ENCODE measurements around the gene SAP30L. TPM values are rescaled to one million over a fixed set of nuclear protein-coding genes. Genes with fewer than 3 reads are reported as not detected.

SAP30L gene
- total RNA-seq, 1 experiment from 2014 or later: 32.5 TPM

DNA sequence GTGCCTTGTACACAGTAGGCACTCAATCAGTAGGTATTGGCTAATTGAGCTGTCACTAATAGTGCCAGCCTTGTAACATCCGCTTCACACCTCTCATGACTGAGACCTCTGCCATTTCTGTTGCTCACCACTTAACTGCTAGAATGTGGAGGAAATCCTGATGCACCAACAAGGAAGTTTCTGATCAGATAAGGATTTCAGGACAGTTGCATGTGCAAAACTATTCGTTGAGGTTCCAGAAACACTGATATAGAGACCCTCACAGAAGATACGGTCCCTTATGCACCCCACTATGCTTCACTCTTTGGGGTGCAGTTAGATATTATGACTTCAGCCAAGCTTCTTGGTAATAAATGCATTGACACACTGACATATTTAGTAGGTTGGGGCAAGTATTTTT lies 10.7 kb downstream of the SAP30L start:
- DNase-seq: no peak
- H3K9me3 Mint-ChIP-seq (ENCODE audit: unreplicated experiment): no peaks in the 10 kb centered on the region
- no peaks in the 10 kb centered on the region for H3K4me1 ChIP-seq
- no peak overlapping the region for H3K4me3 Mint-ChIP-seq (ENCODE audit: unreplicated experiment)
- no peaks in the 10 kb centered on the region for H3K4me1 Mint-ChIP-seq (ENCODE audit: low read depth, unreplicated experiment)
- H3K9me3 ChIP-seq: no peaks in the 10 kb centered on the region
- BruUV-seq (replicated peaks): no TSS peak
- TF ChIP-seq, protein P1, sequence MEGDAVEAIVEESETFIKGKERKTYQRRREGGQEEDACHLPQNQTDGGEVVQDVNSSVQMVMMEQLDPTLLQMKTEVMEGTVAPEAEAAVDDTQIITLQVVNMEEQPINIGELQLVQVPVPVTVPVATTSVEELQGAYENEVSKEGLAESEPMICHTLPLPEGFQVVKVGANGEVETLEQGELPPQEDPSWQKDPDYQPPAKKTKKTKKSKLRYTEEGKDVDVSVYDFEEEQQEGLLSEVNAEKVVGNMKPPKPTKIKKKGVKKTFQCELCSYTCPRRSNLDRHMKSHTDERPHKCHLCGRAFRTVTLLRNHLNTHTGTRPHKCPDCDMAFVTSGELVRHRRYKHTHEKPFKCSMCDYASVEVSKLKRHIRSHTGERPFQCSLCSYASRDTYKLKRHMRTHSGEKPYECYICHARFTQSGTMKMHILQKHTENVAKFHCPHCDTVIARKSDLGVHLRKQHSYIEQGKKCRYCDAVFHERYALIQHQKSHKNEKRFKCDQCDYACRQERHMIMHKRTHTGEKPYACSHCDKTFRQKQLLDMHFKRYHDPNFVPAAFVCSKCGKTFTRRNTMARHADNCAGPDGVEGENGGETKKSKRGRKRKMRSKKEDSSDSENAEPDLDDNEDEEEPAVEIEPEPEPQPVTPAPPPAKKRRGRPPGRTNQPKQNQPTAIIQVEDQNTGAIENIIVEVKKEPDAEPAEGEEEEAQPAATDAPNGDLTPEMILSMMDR (IDR thresholded peaks at IDR 0.05; ENCODE audit: insufficient read depth in 1 of 2, low read depth in 1 of 2, low read length in 1 of 2, severe bottlenecking in 1 of 2, unreplicated experiment in 1 of 2): no peak
- H3K36me3 ChIP-seq (ENCODE audit: control insufficient read depth, insufficient read depth, low read length): peaks cover 2% of the 10 kb centered on the region
- ChIA-PET POLR2A (no interaction called here), CTCF (no interaction called here)
- intact Hi-C loops (cut with micrococcal nuclease; ENCODE audit: unreplicated experiment): no loop called here
- H3K4me3 ChIP-seq (ENCODE audit: low read depth, low read length): no peak overlapping the region
- peaks cover 29% of the 10 kb centered on the region for H3K36me3 Mint-ChIP-seq (ENCODE audit: insufficient read depth, unreplicated experiment)
- no peaks in the 10 kb centered on the region for H3K27me3 ChIP-seq (replicated peaks; ENCODE audit: control insufficient read depth, insufficient read depth, low read length)
- H3K27me3 Mint-ChIP-seq (ENCODE audit: insufficient read depth, unreplicated experiment): no peaks in the 10 kb centered on the region
- H3K27ac Mint-ChIP-seq (ENCODE audit: unreplicated experiment): no peak overlapping the region

DNA sequence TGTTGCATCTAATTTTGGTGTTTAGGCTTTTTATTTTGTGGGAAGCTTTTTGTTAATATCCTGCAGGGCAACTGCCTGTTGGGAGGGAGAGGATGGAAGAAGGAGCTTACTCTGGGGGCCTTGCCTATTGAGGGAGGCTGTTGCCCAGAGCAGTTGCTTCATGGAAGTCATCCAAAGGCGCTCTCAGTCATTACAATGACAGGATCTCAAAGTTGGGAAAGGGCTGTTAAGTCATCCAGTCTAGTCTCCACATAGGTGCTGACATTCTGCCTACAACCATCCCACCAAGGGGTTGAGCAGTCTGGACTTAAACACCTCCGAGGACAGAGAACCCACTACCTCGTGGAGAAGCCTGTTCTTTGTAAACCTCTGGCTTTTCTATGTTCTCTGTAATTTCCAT lies 13.2 kb downstream of the SAP30L start:
- no peak for DNase-seq
- intact Hi-C loops (cut with micrococcal nuclease; ENCODE audit: unreplicated experiment): no loop called here
- Mint-ChIP-seq H3K36me3 (ENCODE audit: insufficient read depth, unreplicated experiment) (peaks cover 15% of the 10 kb centered on the region), H3K4me3 (ENCODE audit: unreplicated experiment) (no peak overlapping the region), H3K27ac (ENCODE audit: unreplicated experiment) (no peak overlapping the region), H3K27me3 (ENCODE audit: insufficient read depth, unreplicated experiment) (no peaks in the 10 kb centered on the region), H3K9me3 (ENCODE audit: unreplicated experiment) (no peaks in the 10 kb centered on the region), H3K4me1 (ENCODE audit: low read depth, unreplicated experiment) (no peaks in the 10 kb centered on the region)
- TF ChIP-seq, protein P1 (IDR thresholded peaks at IDR 0.05; ENCODE audit: insufficient read depth in 1 of 2, low read depth in 1 of 2, low read length in 1 of 2, severe bottlenecking in 1 of 2, unreplicated experiment in 1 of 2): no peak
- CTCF ChIA-PET: no interaction called here
- POLR2A ChIA-PET: no interaction called here
- no peaks in the 10 kb centered on the region for H3K9me3 ChIP-seq
- no TSS peak for BruUV-seq (replicated peaks)
- peaks cover 2% of the 10 kb centered on the region for H3K36me3 ChIP-seq (ENCODE audit: control insufficient read depth, insufficient read depth, low read length)
- no peak overlapping the region for H3K4me3 ChIP-seq (ENCODE audit: low read depth, low read length)
- no peaks in the 10 kb centered on the region for H3K27me3 ChIP-seq (replicated peaks; ENCODE audit: control insufficient read depth, insufficient read depth, low read length)
- no peaks in the 10 kb centered on the region for H3K4me1 ChIP-seq

DNA sequence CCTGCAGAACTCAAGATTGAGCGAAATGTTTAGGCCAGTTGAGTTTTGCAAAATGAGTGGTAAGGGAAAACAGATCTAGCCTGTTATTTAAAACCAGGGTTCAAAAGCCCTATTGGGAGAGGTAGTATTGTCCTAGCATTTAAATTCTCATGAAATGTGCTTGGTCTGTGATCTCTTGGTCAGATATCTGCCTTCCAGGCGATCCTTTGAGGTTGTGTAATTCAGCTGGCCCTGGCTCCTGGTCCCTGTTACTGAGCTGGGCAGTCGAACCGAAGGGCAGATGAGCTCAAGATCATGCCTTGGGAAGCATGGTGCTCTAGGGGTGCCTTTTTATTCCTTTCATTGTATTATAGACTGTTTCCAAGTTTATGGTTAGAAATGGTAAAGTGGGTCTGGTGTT lies 14.4 kb downstream of the SAP30L start:
- ChIA-PET POLR2A (no interaction called here), CTCF (interaction anchor here (0.7 kb wide), 1 partner anchor 383 kb away, joined by 3 read pairs; no protein-coding TSS in a partner anchor)
- DNase-seq: no peak
- no TSS peak for BruUV-seq (replicated peaks)
- no peaks in the 10 kb centered on the region for H3K4me1 Mint-ChIP-seq (ENCODE audit: low read depth, unreplicated experiment)
- intact Hi-C loops (cut with micrococcal nuclease; ENCODE audit: unreplicated experiment): no loop called here
- no peaks in the 10 kb centered on the region for H3K27me3 Mint-ChIP-seq (ENCODE audit: insufficient read depth, unreplicated experiment)
- H3K36me3 Mint-ChIP-seq (ENCODE audit: insufficient read depth, unreplicated experiment): peaks cover 14% of the 10 kb centered on the region
- no peak overlapping the region for H3K4me3 Mint-ChIP-seq (ENCODE audit: unreplicated experiment)
- Histone ChIP-seq H3K4me3 (ENCODE audit: low read depth, low read length) (no peak overlapping the region), H3K9me3 (no peaks in the 10 kb centered on the region), H3K4me1 (no peaks in the 10 kb centered on the region), H3K36me3 (ENCODE audit: control insufficient read depth, insufficient read depth, low read length) (peaks cover 2% of the 10 kb centered on the region; the same call in 1 of the 2 replicates), H3K27me3 (replicated peaks; ENCODE audit: control insufficient read depth, insufficient read depth, low read length) (no peaks in the 10 kb centered on the region)
- no peak overlapping the region for H3K27ac Mint-ChIP-seq (ENCODE audit: unreplicated experiment)
- TF ChIP-seq, protein P1 (IDR thresholded peaks at IDR 0.05; ENCODE audit: insufficient read depth in 1 of 2, low read depth in 1 of 2, low read length in 1 of 2, severe bottlenecking in 1 of 2, unreplicated experiment in 1 of 2): no peak
- H3K9me3 Mint-ChIP-seq (ENCODE audit: unreplicated experiment): no peaks in the 10 kb centered on the region

All from Caco-2 (cell line).